HG03342 (cell line): ENCODE measurements around the gene MRM2.
"Not testable (repeated sequence)": the region's sequence is repeated elsewhere in the genome, so short reads cannot be mapped to it uniquely, and the experiment has no call there.

Experiments used
- ATAC-seq: cut with Tn5 transposase; IDR thresholded peaks from one replicate; pipeline ENCODE4 v1.9.1; 2021; ENCODE audit warnings: mild to moderate bottlenecking, moderate library complexity; ENCODE audit not compliant: unreplicated experiment

MRM2 gene

GRCh38 chr7:2269089-2269990 lies 27.3 kb upstream of the MRM2 start:
- not testable (repeated sequence) for ATAC-seq

DNA sequence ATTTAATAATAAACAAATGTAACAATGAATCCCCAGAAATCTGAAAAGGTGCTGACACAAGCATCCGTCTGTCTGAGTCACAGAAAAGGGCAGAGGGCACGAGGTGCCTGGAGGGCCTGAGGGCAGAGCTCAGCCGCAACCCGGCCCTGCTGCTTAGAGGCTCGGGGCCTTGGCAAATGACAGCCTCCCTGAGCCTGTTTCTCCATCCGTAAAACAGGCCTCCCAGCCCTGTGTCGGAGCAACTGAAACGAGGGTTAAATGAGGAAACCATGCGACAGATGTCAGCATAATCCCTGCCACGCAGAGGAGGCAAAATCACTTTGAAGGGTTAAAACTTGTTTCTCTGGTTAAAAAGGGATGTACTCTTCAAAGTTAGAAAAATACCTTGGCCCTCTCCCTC lies 24.9 kb upstream of the MRM2 start:
- no peak for ATAC-seq

DNA sequence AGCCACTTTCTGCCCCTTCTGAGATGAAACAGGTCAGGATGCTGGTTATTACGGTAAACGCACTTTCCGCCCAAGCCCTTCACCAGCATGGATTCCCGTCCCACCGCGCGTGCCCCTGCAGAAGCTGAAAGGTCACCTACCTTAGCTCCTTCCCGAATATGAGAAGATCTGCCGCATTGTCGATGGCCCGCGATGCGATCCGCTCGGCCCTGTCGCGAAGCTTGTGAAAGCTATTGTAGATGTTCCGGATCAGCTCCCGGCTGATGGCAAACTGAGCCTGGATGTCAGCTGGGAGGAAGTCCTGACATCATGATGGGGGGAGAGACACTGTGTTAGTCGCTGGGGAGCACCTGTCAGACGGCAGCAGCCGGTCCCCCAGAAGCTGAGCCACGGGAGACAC lies 22.2 kb upstream of the MRM2 start:
- no peak for ATAC-seq

- no peak for ATAC-seq
These were observed 21.2 kb upstream of the MRM2 start for GRCh38 chr7:2263176-2263575.

DNA sequence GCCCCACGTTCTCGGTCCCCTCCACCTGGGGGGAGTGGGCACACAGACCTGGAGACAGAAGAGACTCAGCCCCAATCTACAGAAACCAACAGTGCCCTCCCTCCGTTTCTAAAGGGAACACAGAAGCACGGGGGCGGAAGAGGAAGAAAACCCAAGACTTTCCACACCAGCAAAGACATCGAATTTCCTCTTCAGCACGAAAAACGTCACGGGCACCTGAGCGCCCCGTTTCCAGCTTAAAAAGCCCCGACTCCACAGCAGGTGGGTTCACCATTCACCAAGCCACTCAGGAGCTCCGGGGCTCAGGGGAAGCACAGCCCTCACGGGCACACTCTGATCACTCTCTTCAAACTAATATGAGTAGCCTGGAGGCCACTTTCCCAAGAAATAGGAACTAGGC lies 19.6 kb upstream of the MRM2 start:
- ATAC-seq: no peak

DNA sequence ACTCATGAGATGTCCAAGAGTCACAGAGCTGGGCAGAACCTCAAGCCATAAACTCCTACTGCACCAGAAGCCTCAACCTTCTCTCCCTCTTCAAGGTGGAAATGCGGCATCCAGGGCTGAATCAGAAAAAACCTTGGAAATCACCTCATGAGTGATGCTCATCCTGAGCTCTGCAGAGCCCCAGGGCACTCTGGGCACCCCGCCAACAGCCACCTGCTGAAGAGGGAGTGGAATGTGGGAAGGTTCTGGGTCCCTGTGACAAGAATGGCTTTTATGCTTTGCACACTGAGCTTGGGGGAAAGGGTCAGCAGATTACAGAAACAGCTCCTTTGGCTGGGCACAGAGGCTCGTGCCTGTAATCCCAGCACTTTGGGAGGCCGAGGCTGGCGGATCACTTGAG lies 18.8 kb upstream of the MRM2 start:
- ATAC-seq: no peak

DNA sequence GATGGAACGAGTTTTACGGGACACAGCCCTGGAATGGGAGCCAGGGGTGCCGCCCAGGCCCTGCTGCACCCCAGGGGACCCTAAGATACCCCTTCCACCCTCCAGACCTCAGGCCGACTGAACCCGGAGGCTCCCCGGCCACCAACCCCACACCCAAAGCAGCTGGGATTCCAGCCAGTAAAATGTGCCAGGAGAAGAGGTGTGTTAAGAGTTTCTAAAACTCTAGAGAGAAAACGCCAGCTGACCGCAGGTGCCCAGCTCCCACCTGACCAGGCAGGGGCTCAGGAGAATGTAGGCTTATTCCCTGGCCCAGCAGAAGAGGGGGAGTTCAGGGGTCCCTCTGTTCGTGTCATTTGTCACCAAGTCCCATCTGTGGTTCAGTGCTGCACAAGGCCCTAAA lies 17.5 kb upstream of the MRM2 start:
- ATAC-seq: no peak

- ATAC-seq: no peak
These were observed 16.8 kb upstream of the MRM2 start for GRCh38 chr7:2258661-2259365.

GRCh38 chr7:2257651-2258050 lies 15.6 kb upstream of the MRM2 start:
- ATAC-seq: no peak

DNA sequence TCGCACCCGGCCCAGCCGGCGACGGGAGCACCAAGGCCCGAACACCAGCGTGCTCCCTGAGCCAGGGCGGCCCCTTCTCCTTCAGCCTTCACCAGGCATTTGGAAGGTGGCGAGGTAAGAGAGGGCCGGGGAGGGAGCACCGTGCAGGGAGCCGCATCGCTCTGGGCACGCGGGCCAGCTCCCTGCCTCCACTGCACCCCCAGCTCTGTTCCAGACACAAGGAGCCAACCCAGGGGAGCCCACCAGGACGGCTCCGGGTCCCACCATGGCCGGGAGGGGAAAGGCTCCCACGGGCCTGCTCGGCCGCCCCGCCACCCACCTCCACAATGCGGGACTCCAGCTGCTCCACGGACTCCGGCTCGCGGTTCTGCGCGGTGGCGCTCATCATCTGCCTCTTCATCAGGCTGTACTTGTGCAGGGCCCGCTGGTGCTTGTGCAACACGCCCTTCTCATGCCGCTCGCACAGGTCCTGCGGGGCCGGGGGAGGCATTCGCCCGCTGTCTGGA lies 15.1 kb upstream of the MRM2 start:
- no peak for ATAC-seq

DNA sequence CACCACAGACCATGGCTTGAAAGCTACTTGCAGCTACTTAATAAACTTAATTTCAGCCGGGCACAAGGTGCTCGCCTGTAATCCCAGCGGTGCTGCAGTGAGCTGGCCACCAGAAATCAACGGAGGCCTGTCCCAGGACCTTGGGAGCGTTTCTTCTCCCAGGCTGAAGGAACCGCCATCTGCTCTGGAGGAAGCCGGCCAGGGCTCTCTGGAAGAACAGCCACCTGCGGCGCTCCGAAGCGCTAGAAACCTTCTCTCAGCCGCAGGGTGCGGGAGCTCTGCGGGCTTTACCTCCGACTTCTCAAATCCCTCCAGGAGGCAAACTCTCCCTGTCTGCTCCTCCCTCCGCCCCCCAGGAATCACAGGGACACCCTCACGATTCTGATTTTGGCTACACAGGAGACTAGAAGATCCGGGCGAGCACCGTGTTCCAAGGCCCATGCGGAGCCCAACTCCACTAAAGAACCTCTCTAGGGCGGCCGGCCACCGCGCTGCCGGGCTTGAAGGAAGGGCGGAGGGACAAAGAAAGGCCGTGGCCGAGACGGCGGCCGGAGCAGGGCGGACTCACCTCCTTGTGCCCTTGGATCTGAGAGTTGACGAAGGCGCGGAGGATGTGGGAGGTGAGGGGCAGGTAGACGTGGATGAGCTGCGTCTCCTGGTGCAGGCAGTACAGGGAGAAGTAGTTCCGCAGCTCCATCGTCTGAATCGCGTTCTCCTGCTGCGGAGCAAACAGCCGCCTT lies 14.5 kb upstream of the MRM2 start:
- no peak for ATAC-seq

DNA sequence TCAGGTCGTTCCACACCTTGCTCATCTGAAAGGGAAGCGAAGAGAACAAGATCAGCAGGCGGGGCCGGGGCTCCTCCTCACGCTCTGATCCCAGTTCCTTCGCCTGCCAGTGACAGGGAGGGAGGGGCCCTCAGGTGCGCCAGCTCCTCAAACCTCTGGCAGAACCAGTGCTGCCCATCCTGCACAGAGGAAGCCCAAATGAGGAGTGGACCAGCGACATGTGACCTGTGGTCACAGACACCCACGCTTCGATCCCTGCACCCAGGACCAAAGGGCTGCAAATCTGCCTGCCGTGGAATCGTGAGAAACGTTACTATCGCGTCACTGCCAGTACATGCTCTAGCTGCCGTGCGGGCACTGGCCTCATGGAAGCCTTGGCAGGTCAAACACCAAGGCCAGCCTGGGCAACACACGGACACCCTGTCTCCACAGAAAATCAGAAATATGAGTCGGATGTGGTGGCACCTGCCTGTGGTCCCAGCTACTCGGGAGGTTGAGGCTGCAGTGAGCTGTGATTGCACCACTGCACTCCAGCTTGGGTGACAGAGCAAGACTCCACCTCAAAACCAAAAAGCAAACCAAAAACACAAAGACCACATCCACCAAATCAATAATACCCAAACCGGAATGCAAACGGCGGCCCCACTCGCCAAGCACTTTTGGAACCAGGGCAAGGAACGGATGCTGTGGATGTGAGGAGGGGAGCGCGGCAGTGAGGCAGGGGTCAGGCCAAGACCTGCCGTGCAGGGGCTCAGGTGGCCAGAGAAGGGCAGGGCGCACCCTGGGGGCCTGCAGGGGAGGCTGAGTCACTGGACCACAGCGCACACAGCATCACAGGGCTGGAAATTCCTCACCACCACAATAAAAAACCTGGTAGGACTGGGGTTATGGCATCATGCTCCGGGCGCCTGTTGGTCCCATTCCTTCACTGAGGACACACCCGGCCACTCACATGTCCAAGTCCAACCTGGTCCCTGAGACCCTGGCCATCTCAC lies 13.4 kb upstream of the MRM2 start:
- no peak for ATAC-seq

DNA sequence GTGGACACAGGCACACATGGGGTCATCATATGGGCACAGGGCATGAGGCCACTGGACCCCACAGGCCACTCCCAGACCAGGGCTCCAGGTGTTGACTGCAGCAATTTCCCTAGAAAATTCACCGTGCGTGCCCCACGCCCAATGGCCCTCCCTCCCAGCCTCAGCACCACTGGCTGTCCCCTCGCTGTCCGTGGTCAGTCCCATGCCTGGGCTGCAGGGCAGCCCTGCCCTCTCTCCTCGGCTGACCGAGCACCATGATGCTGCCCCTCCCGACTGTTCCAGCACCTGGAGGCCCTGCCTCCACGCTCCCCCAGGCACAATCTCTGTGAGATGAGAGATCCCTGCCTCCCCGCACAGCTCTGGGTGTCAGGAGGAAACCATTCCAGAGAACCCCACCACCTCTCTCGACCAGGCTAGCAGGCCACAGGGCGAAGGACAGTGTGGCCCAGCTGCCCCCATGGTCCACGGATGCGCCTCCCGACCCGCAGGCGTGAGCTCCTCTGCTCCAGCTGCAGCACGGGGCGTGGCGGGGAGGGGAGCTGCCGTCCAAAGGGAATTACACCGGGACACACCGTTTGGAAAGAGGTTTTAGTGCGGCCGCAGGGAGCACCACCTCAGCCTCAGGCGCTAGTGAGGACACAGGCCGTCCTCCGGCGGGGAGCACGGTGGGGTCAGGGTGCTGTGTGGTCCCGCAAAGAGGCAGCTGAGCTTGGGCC lies 12.6 kb upstream of the MRM2 start:
- no peak for ATAC-seq

DNA sequence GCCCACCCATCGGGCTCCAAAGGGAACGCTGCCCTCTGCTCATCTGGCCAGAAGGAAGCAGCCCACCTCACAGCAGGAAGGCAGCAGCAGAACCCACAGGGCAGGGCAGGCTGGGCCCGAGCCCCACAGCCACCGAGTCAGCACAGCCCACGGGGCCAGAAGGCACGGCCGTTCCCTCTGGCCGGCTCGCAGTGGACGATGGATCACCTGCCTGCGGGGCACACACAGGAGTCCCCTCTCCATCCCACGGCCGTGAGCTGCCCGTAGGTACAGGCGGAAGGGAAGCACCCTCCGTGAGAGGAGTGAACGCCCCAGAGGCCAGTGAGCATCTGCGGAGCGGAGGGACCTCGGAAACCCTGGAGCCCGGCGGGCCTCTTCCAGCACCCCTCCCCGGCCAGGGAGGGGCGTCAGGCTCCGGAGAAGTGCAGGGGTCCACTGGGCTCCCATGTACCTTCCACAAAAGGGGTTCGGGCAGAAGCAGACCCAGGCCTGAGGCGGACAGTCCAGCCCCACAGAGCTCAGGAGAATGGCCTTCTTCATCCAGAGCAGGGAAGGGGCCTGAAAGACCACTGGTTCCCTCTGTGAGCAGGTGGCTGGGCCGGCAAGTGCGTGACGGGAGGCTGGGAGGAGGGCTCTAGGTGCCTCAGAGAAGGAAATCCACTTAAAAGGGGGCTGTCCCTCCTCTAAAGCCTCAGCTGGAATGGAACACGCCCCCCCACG lies 11.7 kb upstream of the MRM2 start:
- no peak for ATAC-seq

GRCh38 chr7:2253021-2253420 lies 11.0 kb upstream of the MRM2 start:
- no peak for ATAC-seq

GRCh38 chr7:2251841-2252771 lies 10.1 kb upstream of the MRM2 start:
- no peak for ATAC-seq

- no peak for ATAC-seq
These were observed 9.4 kb upstream of the MRM2 start for GRCh38 chr7:2251381-2251780.
